MCF 10A (cell line): ENCODE measurements around the gene RRAGD. TPM values are rescaled to one million over a fixed set of nuclear protein-coding genes. Genes with fewer than 3 reads are reported as not detected.
A peak's percentile ranks its signal among the peaks of the same experiment; 100 is the strongest.

Source experiments
- BruUV-seq: library from RNA; stranded (reverse); fragments of 400-500 nt; replicated peaks from 2 replicates; lab custom pipeline; 2021; lab: Mats Ljungman, UMichigan
- CTCF ChIA-PET: fragments of 300-600 bp; sonication (Branson Sonifier 250); formaldehyde crosslinking; extraction: SDS; loops from one replicate; lab custom pipeline; 2021; ENCODE audit warnings: antibody characterized with exemption, inconsistent platforms; lab: Yijun Ruan, JAX
- POLR2A ChIA-PET: fragments of 300-600, 350-650 bp; sonication (Branson Sonifier 250); formaldehyde crosslinking; extraction: SDS; loops from one replicate; lab custom pipeline; 2020; ENCODE audit warnings: antibody characterized with exemption, inconsistent platforms; lab: Yijun Ruan, JAX
- DNase-seq: peaks from one replicate; pipeline ENCODE4 v3.0.0-alpha.2; 2018; ENCODE audit not compliant: unreplicated experiment
- H3K27ac Mint-ChIP-seq: one replicate; pipeline ENCODE4 v1.8.0; 2022; ENCODE audit warnings: mild to moderate bottlenecking, low read depth, mixed read lengths; ENCODE audit not compliant: unreplicated experiment
- H3K27me3 Mint-ChIP-seq: one replicate; pipeline ENCODE4 v1.8.0; 2022; ENCODE audit warnings: mixed read lengths; ENCODE audit not compliant: insufficient read depth, unreplicated experiment
- H3K36me3 Mint-ChIP-seq: one replicate; pipeline ENCODE4 v1.8.0; 2022; ENCODE audit warnings: mild to moderate bottlenecking, moderate library complexity, mixed read lengths; ENCODE audit not compliant: insufficient read depth, unreplicated experiment
- H3K4me1 Mint-ChIP-seq: one replicate; pipeline ENCODE4 v1.8.0; 2022; ENCODE audit warnings: mixed read lengths; ENCODE audit not compliant: insufficient read depth, unreplicated experiment
- H3K4me3 Mint-ChIP-seq: one replicate; pipeline ENCODE4 v1.8.0; 2022; ENCODE audit warnings: mild to moderate bottlenecking, moderate library complexity, mixed read lengths; ENCODE audit not compliant: unreplicated experiment
- H3K9me3 Mint-ChIP-seq: one replicate; pipeline ENCODE4 v1.8.0; 2022; ENCODE audit warnings: mixed read lengths; ENCODE audit not compliant: unreplicated experiment
- CTCF ChIP-seq: fragments of 200-600 bp; IDR thresholded peaks from one replicate; pipeline ENCODE4 v1.8.0; 2022; ENCODE audit warnings: antibody characterized with exemption, mild to moderate bottlenecking; ENCODE audit not compliant: unreplicated experiment
- intact Hi-C: fragments of 100-400 bp; cut with micrococcal nuclease; formaldehyde crosslinking; loops from 2 replicates; pipeline ENCODE4 v1.14.1; 2022
- total RNA-seq: library from RNA; stranded (reverse); gene quantifications from 2 replicates; pipeline ENCODE4 v1.2.3, GENCODE V29; 2022

Gene RRAGD
- total RNA-seq, 1 experiment from 2014 or later: 0.33 TPM

DNA sequence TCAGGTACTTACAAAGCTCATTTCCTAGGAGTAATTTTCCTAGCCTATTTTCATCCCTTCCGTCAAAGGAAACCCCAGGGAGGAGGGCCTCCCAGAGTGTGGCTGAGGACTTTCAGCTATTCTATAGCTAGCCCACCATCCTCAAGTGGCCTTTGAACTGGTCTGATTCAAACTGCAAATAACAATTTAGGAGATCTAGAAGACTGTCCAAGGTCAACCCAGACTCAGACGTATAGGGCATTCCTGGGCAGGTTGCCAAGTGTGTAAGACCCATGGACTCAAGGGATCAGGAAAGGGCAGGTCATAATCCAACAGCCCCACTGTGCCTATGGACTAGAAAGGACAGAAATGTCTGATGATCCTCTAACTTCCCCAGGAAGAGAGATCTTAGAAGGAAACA is 2.1 kb upstream of the RRAGD start:
- Mint-ChIP-seq H3K9me3 (no peaks in the 10 kb centered on the region), H3K4me1 (no peaks in the 10 kb centered on the region), H3K27me3 (peaks cover 27% of the 10 kb centered on the region), H3K27ac (no peak overlapping the region), H3K4me3 (no peak overlapping the region), H3K36me3 (no peaks in the 10 kb centered on the region)
- no peak for TF ChIP-seq CTCF
- POLR2A ChIA-PET: interaction anchor here (1.0 kb wide), 1 partner anchor 13 kb away, joined by 4 read pairs; no protein-coding TSS in a partner anchor
- intact Hi-C loops: no loop called here
- CTCF ChIA-PET: interaction anchor here (0.7 to 3.2 kb wide), 5 partner anchors 9 to 224 kb away, joined by 3 to 12 read pairs (median 3); partner anchors contain the start of gene ANKRD6
- no TSS peak for BruUV-seq
- no peak for DNase-seq

GRCh38 chr6:89413006-89413400 is 930 bp upstream of the RRAGD start:
- CTCF ChIA-PET: interaction anchor here (0.6 to 3.2 kb wide), 5 partner anchors 10 to 187 kb away, joined by 3 to 12 read pairs (median 4); no protein-coding TSS in a partner anchor
- no peaks in the 10 kb centered on the region for H3K36me3 Mint-ChIP-seq
- peak overlapping the region; percentile 71 for H3K4me3 Mint-ChIP-seq
- intact Hi-C loops: no loop called here
- no peaks in the 10 kb centered on the region for H3K9me3 Mint-ChIP-seq
- no peak overlapping the region for H3K27ac Mint-ChIP-seq
- no peak for TF ChIP-seq CTCF
- H3K4me1 Mint-ChIP-seq: no peaks in the 10 kb centered on the region
- DNase-seq: no peak
- POLR2A ChIA-PET: interaction anchor here (0.5 to 1.1 kb wide), 4 partner anchors 40 to 949 kb away, joined by 3 read pairs; no protein-coding TSS in a partner anchor
- peaks cover 27% of the 10 kb centered on the region for H3K27me3 Mint-ChIP-seq
- no TSS peak for BruUV-seq

- H3K36me3 Mint-ChIP-seq: no peaks in the 10 kb centered on the region
- H3K4me1 Mint-ChIP-seq: no peaks in the 10 kb centered on the region
- ChIA-PET CTCF (interaction anchor here (1.0 kb wide), 1 partner anchor 39 kb away, joined by 3 read pairs; no protein-coding TSS in a partner anchor), POLR2A (interaction anchor here (0.6 kb wide), 1 partner anchor 1629 kb away, joined by 3 read pairs; no protein-coding TSS in a partner anchor)
- H3K27ac Mint-ChIP-seq: no peak overlapping the region
- H3K9me3 Mint-ChIP-seq: no peaks in the 10 kb centered on the region
- H3K4me3 Mint-ChIP-seq: peak overlapping the region; percentile 71
- DNase-seq: no peak
- no TSS peak for BruUV-seq
- no peak for TF ChIP-seq CTCF
- intact Hi-C loops: no loop called here
- H3K27me3 Mint-ChIP-seq: peaks cover 26% of the 10 kb centered on the region
Observed at GRCh38 chr6:89411145-89412070, 665 bp downstream of the RRAGD start.

GRCh38 chr6:89410788-89411144 is 1.3 kb downstream of the RRAGD start:
- no peaks in the 10 kb centered on the region for H3K9me3 Mint-ChIP-seq
- ChIA-PET POLR2A (no interaction called here), CTCF (interaction anchor here (1.0 kb wide), 1 partner anchor 39 kb away, joined by 3 read pairs; no protein-coding TSS in a partner anchor)
- no peaks in the 10 kb centered on the region for H3K36me3 Mint-ChIP-seq
- TF ChIP-seq CTCF: no peak
- H3K4me1 Mint-ChIP-seq: no peaks in the 10 kb centered on the region
- no peak for DNase-seq
- intact Hi-C loops: no loop called here
- H3K4me3 Mint-ChIP-seq: peak overlapping the region; percentile 71
- no peak overlapping the region for H3K27ac Mint-ChIP-seq
- peaks cover 30% of the 10 kb centered on the region for H3K27me3 Mint-ChIP-seq
- no TSS peak for BruUV-seq
